ENCODE measurements around the gene SPEN. TPM values are rescaled to one million over a fixed set of nuclear protein-coding genes. Genes with fewer than 3 reads are reported as not detected.
A peak's percentile ranks its signal among the peaks of the same experiment; 100 is the strongest.

Gene SPEN
- total RNA-seq, 1 experiment from 2014 or later: 46.4 TPM

GRCh38 chr1:15849775-15850324 is 2.3 kb downstream of the SPEN start:
- CTCF ChIA-PET: interaction anchor here (1.0 to 1.6 kb wide), 2 partner anchors 34 to 58 kb away, joined by 3 to 4 read pairs; no protein-coding TSS in a partner anchor
- no peak for TF ChIP-seq CTCF (IDR thresholded peaks at IDR 0.05; ENCODE audit: insufficient read depth in 1 of 2, low read depth in 1 of 2, low read length in 1 of 2, severe bottlenecking in 1 of 2, unreplicated experiment in 1 of 2)
- Histone ChIP-seq H3K9me3 (no peaks in the 10 kb centered on the region), H3K4me3 (ENCODE audit: low read depth, low read length) (peak overlapping the region; percentile 65), H3K4me1 (peaks cover 14% of the 10 kb centered on the region), H3K27me3 (replicated peaks; ENCODE audit: control insufficient read depth, insufficient read depth, low read length) (no peaks in the 10 kb centered on the region), H3K36me3 (ENCODE audit: control insufficient read depth, insufficient read depth, low read length) (no peaks in the 10 kb centered on the region)
- no peaks in the 10 kb centered on the region for H3K27me3 Mint-ChIP-seq (ENCODE audit: insufficient read depth, unreplicated experiment)
- H3K4me1 Mint-ChIP-seq (ENCODE audit: low read depth, unreplicated experiment): no peaks in the 10 kb centered on the region
- peak; percentile 75 to 79 for DNase-seq
- POLR2A ChIA-PET: interaction anchor here (0.8 to 1.2 kb wide), 7 partner anchors 14 to 50 kb away, joined by 3 to 13 read pairs (median 6); no protein-coding TSS in a partner anchor
- peak overlapping the region; percentile 95 for H3K27ac Mint-ChIP-seq (ENCODE audit: unreplicated experiment)
- peaks cover 27% of the 10 kb centered on the region for H3K36me3 Mint-ChIP-seq (ENCODE audit: insufficient read depth, unreplicated experiment)
- intact Hi-C loops (cut with micrococcal nuclease; ENCODE audit: unreplicated experiment): loop anchor here (1.0 to 5.0 kb wide), 3 partner anchors 49 to 323 kb away; partner anchors contain the start of gene DNAJC16
- BruUV-seq (replicated peaks): no TSS peak
- H3K9me3 Mint-ChIP-seq (ENCODE audit: unreplicated experiment): no peaks in the 10 kb centered on the region
- H3K4me3 Mint-ChIP-seq (ENCODE audit: unreplicated experiment): peak overlapping the region; percentile 95

DNA sequence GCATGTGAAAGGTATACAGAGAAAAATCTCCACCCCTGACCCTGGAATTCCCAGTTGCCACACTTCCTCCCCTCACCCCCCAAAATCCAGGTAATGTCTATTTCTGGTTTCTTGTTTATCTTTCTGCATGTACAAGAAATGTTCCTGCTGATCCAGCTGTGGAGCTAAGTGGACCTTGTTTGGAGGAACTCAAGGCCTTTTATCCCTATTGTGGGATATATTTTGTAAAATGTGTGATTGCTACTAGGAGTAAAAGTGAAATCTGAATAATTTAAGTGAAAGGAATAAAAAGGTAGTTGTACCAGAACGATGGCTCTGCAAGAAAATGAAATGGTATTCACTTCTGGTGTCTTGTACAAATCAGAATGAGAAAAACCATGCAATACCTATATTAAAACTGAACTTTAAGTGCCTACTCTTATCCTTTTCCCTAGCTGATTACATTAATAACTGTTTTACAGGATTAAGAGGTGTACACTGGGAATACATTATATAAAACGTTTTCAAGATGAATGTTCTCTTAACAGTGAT is 3.0 kb downstream of the SPEN start:
- peaks cover 27% of the 10 kb centered on the region for H3K36me3 Mint-ChIP-seq (ENCODE audit: insufficient read depth, unreplicated experiment)
- CTCF ChIA-PET: interaction anchor here (1.6 kb wide), 1 partner anchor 59 kb away, joined by 4 read pairs; no protein-coding TSS in a partner anchor
- Histone ChIP-seq H3K36me3 (ENCODE audit: control insufficient read depth, insufficient read depth, low read length) (no peaks in the 10 kb centered on the region), H3K4me1 (peaks cover 14% of the 10 kb centered on the region), H3K9me3 (no peaks in the 10 kb centered on the region), H3K27me3 (replicated peaks; ENCODE audit: control insufficient read depth, insufficient read depth, low read length) (no peaks in the 10 kb centered on the region), H3K4me3 (ENCODE audit: low read depth, low read length) (peak overlapping the region; percentile 65)
- no peaks in the 10 kb centered on the region for H3K27me3 Mint-ChIP-seq (ENCODE audit: insufficient read depth, unreplicated experiment)
- H3K9me3 Mint-ChIP-seq (ENCODE audit: unreplicated experiment): no peaks in the 10 kb centered on the region
- H3K4me3 Mint-ChIP-seq (ENCODE audit: unreplicated experiment): peak overlapping the region; percentile 95
- no peak for TF ChIP-seq CTCF (IDR thresholded peaks at IDR 0.05; ENCODE audit: insufficient read depth in 1 of 2, low read depth in 1 of 2, low read length in 1 of 2, severe bottlenecking in 1 of 2, unreplicated experiment in 1 of 2)
- no peak for DNase-seq
- no peaks in the 10 kb centered on the region for H3K4me1 Mint-ChIP-seq (ENCODE audit: low read depth, unreplicated experiment)
- POLR2A ChIA-PET: interaction anchor here (1.0 to 1.2 kb wide), 2 partner anchors 16 to 19 kb away, joined by 3 to 6 read pairs; no protein-coding TSS in a partner anchor
- H3K27ac Mint-ChIP-seq (ENCODE audit: unreplicated experiment): peak overlapping the region; percentile 95
- BruUV-seq (replicated peaks): no TSS peak
- intact Hi-C loops (cut with micrococcal nuclease; ENCODE audit: unreplicated experiment): loop anchor here (2.0 kb wide), 1 partner anchor 50 kb away; no protein-coding TSS in a partner anchor

DNA sequence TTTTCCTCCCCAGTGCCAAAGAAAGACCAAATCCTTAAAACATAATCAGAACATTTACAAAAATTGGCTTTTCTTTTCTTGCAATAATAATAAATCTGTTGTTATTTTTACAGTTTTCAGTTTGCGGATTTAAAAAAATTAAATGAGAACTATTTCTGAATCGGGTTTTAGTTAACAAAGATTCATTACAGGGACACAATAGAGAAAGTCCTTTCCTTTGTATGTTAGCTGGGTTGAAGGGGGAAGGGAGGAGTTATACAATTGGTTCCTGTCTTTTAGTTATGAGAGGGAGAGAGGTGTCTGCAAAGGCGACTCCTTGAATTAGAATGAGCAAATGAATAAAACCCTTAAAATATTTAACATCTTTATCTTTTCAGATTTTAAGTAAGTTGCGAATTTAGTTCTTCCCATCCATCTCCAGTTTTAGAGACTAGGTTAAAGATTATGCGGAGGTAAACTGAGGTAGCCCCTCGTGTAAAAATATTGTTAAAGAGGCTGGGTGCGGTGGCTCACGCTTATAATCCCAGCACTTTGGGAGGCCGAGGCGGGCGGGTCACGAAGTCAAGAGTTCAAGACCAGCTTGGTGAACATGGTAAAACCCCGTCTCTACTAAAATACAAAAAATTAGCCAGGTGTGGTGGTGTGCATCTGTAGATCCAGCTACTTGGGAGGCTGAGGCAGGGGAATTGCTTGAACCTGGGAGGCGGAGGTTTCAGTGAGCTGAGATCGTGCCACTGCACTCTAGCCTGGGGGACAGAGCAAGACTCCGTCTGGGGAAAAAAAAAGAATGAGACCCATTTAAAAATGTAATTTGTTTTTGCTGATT is 3.9 kb downstream of the SPEN start:
- Mint-ChIP-seq H3K27ac (ENCODE audit: unreplicated experiment) (no peak overlapping the region), H3K9me3 (ENCODE audit: unreplicated experiment) (no peaks in the 10 kb centered on the region), H3K36me3 (ENCODE audit: insufficient read depth, unreplicated experiment) (peaks cover 27% of the 10 kb centered on the region), H3K27me3 (ENCODE audit: insufficient read depth, unreplicated experiment) (no peaks in the 10 kb centered on the region), H3K4me1 (ENCODE audit: low read depth, unreplicated experiment) (no peaks in the 10 kb centered on the region), H3K4me3 (ENCODE audit: unreplicated experiment) (no peak overlapping the region)
- no TSS peak for BruUV-seq (replicated peaks)
- H3K4me3 ChIP-seq (ENCODE audit: low read depth, low read length): no peak overlapping the region
- no peaks in the 10 kb centered on the region for H3K36me3 ChIP-seq (ENCODE audit: control insufficient read depth, insufficient read depth, low read length)
- no peaks in the 10 kb centered on the region for H3K9me3 ChIP-seq
- ChIA-PET POLR2A (no interaction called here), CTCF (no interaction called here)
- intact Hi-C loops (cut with micrococcal nuclease; ENCODE audit: unreplicated experiment): loop anchor here (2.0 kb wide), 1 partner anchor 51 kb away; no protein-coding TSS in a partner anchor
- no peak for DNase-seq
- peaks cover 14% of the 10 kb centered on the region for H3K4me1 ChIP-seq
- TF ChIP-seq CTCF (IDR thresholded peaks at IDR 0.05; ENCODE audit: insufficient read depth in 1 of 2, low read depth in 1 of 2, low read length in 1 of 2, severe bottlenecking in 1 of 2, unreplicated experiment in 1 of 2): no peak
- no peaks in the 10 kb centered on the region for H3K27me3 ChIP-seq (replicated peaks; ENCODE audit: control insufficient read depth, insufficient read depth, low read length)
